ENCODE measurements around the gene SCNN1A.

SCNN1A gene

GRCh38 chr12:6315704-6316597 is 59.4 kb downstream of the SCNN1A start:
- no peak for DNase-seq

GRCh38 chr12:6315184-6315583 is 60.2 kb downstream of the SCNN1A start:
- no peak for DNase-seq

DNA sequence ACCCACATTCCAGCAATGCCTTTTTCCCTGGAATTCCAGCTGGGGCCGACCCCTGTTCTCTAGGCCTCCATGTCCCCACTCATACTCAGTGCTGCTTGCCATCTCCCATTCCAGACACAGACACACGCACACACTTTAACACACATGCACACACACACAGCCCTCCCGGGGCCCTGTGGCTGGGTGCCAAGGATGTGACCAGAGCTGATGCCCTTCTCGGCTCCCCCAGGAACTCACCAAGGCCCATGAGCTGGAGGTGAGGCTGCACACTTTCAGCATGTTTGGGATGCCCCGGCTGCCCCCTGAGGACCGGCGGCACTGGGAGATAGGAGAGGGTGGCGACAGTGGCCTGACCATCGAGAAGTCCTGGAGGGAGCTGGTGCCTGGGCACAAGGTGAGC is 60.6 kb downstream of the SCNN1A start:
- DNase-seq = no peak

DNA sequence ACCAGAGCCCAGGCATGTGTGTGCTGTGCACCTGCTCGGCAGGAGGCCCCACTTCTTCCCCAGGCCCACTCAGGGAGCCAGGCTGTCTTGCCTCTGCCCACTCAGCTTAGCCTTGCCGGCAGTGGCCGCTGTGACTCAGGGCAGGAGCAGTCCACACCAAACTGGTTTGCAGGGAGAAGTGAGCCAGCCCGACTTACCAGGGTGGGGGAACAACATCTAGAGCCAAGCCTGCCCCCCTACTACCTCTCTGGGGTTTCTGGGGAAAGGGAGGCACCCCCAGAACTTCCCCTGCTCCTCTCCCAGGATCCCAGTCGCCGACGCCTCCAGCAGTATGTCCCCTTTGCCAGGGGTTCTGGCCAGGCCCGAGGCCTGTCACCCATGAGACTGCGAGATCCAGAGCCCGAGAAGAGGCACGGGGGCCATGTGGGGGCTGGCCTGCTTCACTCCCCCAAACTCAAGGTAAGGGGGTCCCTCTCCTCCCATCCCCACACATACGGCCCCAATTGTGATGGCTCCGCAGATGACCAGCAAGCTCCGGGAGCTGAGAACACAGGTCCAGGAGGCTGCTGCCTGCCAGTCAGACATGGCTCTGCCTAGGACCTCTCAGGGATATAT is 61.9 kb downstream of the SCNN1A start:
- no peak for DNase-seq

- no peak for DNase-seq
Observed at GRCh38 chr12:6312529-6313325, 62.6 kb downstream of the SCNN1A start.

DNA sequence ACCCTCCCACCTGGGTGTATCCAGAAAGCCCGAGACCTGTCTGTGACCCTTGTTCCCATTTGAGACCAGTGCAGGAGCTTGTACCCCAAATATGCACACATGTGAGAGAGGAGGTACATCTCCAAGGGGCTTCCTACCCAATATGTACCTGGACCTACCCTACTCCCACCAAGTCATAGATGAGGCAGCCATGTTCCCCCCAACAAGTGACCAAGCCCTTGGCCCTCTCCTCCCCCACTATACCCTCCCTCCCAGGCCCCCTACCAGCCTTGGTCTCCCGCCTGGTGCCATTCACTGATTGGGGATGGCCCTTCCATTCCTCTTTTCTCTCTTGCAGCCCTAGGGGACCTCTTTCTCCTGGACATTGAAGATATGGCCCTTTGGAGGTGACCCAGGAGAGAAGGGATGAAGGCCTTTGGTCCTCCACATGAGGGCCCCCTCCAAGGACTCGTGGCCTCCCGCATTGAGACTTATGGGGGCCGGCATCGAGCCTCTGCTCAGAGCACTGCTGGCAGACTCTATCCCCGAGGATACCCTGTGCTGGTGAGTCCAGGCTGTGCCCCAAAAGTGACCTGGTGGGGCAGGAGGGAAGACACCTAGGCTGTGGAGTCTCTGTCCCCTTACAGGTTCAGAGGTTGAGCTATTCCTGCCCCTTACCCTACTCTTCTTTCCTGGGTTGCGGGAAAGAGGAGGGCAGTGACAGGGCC is 63.4 kb downstream of the SCNN1A start:
- no peak for DNase-seq

DNA sequence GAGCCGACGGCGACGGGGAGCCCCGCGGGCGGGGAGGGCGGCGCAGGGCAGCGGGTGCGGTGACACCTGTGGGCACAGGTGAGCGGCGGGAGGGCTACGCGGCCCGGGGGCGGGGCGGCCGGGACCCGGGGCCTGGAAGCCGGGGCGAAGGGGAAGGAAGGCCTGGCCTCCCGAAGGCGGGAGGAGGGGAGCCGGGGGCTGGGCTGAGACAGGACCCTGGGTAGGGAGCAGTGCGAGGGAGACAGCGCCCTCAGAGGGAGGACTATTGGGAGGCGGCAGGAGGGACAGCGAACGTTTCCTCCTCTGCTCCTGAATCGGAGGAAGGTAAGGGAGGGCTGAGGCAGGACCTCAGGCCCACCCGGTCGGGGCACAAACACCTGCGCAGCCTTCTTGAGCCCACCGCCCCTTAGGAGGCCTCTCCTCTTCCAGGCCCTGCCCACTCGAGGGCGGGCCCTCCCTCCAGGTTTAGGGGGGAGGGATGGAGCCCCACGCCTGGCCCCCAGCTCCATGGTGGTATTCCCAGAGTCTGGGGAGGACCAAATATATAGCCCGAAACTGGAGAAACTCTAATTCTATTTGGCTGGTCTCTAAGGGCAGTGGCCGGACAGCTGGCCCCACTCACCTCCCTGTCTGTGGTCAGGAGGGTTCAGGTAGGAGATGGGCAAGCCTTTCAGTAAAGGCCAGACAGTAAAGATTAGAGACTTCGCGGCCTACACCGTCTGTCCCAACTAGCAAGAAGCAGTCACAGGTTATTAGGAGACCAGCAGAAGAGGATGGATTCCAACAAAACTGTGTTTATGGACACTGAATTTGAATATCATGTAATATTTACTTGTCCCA is 64.4 kb downstream of the SCNN1A start:
- DNase-seq = no peak

DNA sequence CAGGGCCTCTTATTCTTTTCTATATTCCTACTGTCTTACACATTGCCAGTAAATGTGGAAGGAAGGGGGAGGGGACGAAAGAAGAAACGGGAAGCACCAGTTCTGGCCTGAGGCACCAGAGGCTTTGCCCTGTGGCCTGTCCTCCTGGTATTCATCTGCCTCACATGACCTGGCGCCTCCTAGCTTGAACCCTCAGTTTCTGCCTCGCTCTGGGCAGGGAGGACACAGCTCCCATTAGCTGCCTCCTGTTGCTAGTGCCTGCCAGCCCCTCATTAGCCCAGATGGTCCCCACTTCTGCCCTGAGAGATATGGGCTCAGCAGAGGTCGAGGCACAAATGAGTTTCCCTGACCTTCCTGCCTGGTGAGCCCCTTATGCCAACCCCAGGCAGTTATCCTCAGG is 67.8 kb downstream of the SCNN1A start:
- DNase-seq = no peak

- DNase-seq = no peak
Observed at GRCh38 chr12:6306599-6307220, 68.7 kb downstream of the SCNN1A start.

DNA sequence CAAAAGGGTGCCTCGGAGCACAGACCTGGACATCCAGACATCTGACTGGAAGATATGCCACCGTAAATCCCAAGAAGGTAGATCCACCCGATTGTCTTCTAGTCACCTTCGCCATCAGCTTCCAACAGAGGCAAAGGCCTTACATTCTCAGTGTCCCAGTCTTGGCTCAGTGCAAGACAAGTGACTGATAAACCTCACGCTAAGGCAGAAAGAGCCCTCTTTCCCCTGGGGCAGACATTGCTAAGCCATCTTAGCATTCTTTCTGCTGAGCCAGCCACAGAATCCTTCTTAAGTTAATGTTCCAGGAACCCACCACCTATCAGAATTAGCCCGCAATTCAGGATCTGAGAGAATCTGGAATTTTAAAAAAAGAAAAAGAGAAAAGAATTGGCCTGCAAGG is 69.2 kb downstream of the SCNN1A start:
- no peak for DNase-seq

DNA sequence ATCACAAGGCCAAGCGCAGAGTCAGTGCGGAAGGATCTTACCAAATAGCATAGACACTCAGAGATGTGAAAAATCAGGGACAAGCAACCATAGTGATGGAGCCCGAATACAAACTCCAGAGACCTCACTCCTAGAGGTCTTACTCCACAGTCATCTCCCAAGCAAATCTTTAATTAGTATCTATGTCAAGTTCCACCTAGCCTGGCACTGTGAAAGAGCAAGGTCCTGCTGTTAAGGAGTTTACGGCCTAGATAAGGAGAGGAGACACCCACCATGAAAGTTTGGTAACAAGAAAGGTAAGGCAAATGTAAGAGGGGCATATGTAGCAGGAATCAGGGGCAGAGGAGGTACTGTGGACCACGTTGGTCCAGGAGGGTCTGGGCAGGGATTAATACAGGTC is 72.3 kb downstream of the SCNN1A start:
- DNase-seq = no peak

GRCh38 chr12:6302621-6303020 is 72.7 kb downstream of the SCNN1A start:
- DNase-seq = no peak

DNA sequence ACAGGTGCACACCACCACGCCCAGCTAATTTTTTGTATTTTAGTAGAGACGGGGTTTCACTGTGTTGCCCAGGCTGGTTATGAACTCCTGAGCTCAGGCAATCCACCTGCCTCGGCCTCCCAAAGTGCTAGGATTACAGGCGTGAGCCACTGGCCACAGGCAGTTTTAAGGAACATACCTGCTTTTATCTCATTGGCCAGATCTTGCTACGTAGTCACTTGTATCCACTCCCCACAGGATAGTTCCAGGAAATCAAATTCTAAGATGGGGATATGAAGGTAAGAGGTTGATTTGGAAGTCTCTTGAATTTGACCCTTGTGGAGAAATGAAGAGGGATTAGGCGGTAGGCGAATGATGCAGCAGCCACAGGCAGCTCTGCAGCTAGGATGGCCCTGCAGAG is 73.6 kb downstream of the SCNN1A start:
- DNase-seq = no peak

- no peak for DNase-seq
Observed at GRCh38 chr12:6297170-6297569, 78.2 kb downstream of the SCNN1A start.

All from activated CD4-positive, alpha-beta T cell treated with anti-CD3 and anti-CD28 coated beads for 1 hour (primary cell).